ENCODE measurements around the gene PRDX5.

Gene PRDX5

DNA sequence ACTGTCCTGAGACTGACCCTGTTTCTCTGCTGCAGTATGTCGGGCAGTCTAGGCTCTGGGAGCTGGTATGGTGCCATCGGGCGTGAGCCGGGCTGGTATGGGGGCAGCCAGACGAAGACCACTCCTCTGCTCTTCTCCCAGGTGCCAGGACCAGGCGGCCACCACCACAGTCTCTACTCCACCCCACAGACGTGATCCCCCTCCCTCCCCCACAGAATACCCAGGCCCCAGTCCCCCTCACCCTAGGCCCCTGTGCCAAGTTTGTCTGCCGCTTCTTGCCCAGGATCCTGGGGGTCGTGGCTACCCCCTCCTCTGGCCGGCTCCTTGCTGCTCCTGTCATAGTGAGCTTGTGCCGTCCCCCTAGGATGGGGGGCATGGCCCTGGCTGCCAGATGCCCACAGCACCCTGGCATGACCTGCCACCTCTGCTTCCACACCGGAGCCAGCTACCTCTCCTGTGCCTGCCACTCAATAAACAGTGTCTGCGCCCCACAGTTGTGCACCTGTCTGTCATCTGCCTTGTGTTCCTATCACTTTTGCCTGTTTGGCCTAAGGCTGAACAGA lies 28.8 kb upstream of the PRDX5 start:
- no peak for TF ChIP-seq CTCF (IDR thresholded peaks at IDR 0.05; ENCODE audit: unreplicated experiment in 3 of 3)
- peaks cover 52% of the 10 kb centered on the region for H3K27me3 Mint-ChIP-seq (ENCODE audit: low read depth)
- H3K4me3 Mint-ChIP-seq = peak overlapping the region; percentile 19 to 60 (median 58)
- H3K9me3 Mint-ChIP-seq = no peaks in the 10 kb centered on the region
- H3K36me3 Mint-ChIP-seq (ENCODE audit: low read depth) = peaks cover 6% of the 10 kb centered on the region
- peaks cover 12% of the 10 kb centered on the region for H3K4me1 Mint-ChIP-seq
- no peak overlapping the region for H3K27ac Mint-ChIP-seq

DNA sequence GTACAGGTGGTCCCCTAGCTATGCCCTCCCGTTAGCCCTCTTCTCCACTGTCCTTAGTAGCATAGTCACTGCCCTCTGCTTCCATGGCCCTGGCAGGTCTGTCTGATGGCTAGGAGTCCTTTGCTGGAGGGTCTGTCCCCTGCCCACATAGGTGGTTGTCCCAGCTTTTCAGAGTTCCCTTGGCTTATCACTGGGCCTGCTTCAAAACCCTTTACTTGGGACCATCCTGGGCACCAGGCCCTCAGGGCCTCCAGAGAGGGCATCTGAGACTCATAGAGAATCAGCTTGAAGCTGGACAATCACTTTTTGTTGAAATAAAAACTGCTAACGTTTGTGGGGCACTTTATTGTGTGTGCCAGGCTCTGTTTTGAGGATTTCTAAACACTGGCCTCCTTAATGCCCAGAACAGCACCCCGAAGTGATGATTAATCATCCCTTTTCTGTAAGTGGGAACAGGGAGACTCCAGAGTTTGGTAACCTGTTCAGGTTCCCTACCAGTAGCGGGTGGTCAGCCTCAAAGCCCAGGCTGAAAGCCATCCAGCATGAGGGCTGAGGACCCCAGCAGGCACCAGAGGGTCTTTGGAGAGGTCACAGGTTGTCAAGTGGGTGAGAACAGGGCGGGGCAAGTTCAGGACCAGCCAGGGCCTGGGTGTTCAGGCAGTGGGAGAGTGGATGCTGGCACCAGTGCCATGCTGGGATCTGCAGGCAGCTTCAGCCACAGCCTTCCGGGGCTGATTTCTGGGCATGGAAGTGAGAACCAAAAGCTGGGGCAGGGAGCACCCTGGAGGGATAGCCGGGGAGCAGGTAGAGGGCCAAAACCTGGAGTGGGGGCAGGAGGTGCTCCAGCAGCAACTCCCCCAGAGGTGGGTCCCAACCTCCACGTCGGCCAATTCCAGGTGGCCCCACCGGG lies 27.3 kb upstream of the PRDX5 start:
- H3K4me1 Mint-ChIP-seq = peaks cover 12% of the 10 kb centered on the region
- no peak overlapping the region for H3K27ac Mint-ChIP-seq
- H3K9me3 Mint-ChIP-seq = no peaks in the 10 kb centered on the region
- peaks cover 67% of the 10 kb centered on the region for H3K27me3 Mint-ChIP-seq (ENCODE audit: low read depth)
- peak overlapping the region; percentile 76 to 83 (median 83) for H3K4me3 Mint-ChIP-seq
- peaks cover 6% of the 10 kb centered on the region for H3K36me3 Mint-ChIP-seq (ENCODE audit: low read depth)
- TF ChIP-seq CTCF (IDR thresholded peaks at IDR 0.05; ENCODE audit: unreplicated experiment in 3 of 3) = no peak

- H3K9me3 Mint-ChIP-seq = no peaks in the 10 kb centered on the region
Observed at GRCh38 chr11:64291262-64291751, 26.6 kb upstream of the PRDX5 start, which contains the start of gene KCNK4. KCNK4 (plus strand) TSS chr11:64291302; CDS start chr11:64293019, 1,717 bp downstream.

DNA sequence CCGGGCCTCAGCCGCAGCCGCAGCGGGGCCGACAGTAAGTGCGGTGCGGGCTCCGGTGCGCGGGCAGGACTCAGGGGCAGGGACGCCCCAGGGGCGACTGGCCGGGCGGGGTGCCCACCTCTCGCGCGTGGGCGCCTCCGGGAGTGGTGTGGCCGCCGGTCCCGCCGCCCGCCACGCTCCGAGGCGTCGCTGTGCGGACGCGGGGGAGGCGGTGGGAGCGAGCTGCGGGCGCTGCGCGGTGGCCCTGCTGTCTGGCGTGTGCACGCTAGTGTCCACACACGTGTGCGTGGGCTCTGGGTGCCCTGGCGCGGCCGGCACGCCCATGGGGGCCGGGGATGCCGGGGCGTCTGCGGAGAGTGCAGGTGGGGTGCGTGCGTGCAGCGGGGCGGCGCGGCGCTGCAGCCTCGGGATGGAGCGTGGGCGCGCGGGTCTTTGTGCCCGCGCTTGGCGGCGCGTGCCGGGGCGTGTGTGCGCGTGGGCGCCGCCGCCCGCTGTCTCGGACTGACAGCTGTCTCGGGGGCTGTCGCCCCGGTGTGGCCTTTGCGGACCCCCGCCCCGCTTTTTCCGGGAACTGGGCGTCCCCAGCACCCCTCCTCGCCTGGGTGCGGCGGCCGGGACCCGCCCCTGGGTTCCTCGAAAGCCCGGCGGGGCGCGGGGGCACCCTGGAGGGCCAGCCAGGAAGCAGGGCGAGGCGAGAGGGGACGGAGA lies 26.0 kb upstream of the PRDX5 start:
- Mint-ChIP-seq H3K4me3 (no peak overlapping the region), H3K27me3 (ENCODE audit: low read depth) (peaks cover 80% of the 10 kb centered on the region), H3K27ac (no peak overlapping the region), H3K9me3 (no peaks in the 10 kb centered on the region), H3K4me1 (peaks cover 5% of the 10 kb centered on the region), H3K36me3 (ENCODE audit: low read depth) (peaks cover 6% of the 10 kb centered on the region)
- no peak for TF ChIP-seq CTCF (IDR thresholded peaks at IDR 0.05; ENCODE audit: unreplicated experiment in 3 of 3)

More at GRCh38 chr11:64291262-64291751, 26.6 kb upstream of the PRDX5 start, which contains the start of gene KCNK4:
- peaks cover 11% of the 10 kb centered on the region for H3K4me1 Mint-ChIP-seq
- H3K36me3 Mint-ChIP-seq (ENCODE audit: low read depth) = peaks cover 6% of the 10 kb centered on the region
- no peak for TF ChIP-seq CTCF (IDR thresholded peaks at IDR 0.05; ENCODE audit: unreplicated experiment in 3 of 3)
- H3K27ac Mint-ChIP-seq = no peak within 1 kb of the TSS
- peak within 1 kb of the TSS; percentile 76 to 83 (median 83) for H3K4me3 Mint-ChIP-seq
- peaks cover 74% of the 10 kb centered on the region for H3K27me3 Mint-ChIP-seq (ENCODE audit: low read depth)

- Mint-ChIP-seq H3K27ac (no peak overlapping the region), H3K4me1 (peaks cover 4% of the 10 kb centered on the region), H3K9me3 (no peaks in the 10 kb centered on the region), H3K4me3 (peak overlapping the region; percentile 51 to 73 (median 66)), H3K27me3 (ENCODE audit: low read depth) (peaks cover 88% of the 10 kb centered on the region), H3K36me3 (ENCODE audit: low read depth) (peaks cover 6% of the 10 kb centered on the region)
- TF ChIP-seq CTCF (IDR thresholded peaks at IDR 0.05; ENCODE audit: unreplicated experiment in 3 of 3) = no peak
Observed at GRCh38 chr11:64292460-64293254, 25.3 kb upstream of the PRDX5 start.

Data from nephron (organoid).